Measurements from ENCODE around the gene NEUROG1.
A peak's percentile ranks its signal among the peaks of the same experiment; 100 is the strongest.

- no peak for TF ChIP-seq POLR2A (IDR thresholded peaks at IDR 0.05)
- peak; percentile 43 to 72 (median 62) for TF ChIP-seq CTCF (IDR thresholded peaks at IDR 0.05)
Measured at GRCh38 chr5:135551593-135552447, 16.1 kb upstream of the NEUROG1 start.
